HCT116 (cell line): ENCODE measurements around the gene GALK2. TPM values are rescaled to one million over a fixed set of nuclear protein-coding genes. Genes with fewer than 3 reads are reported as not detected.

ENCODE experiments used
- ATAC-seq: fragments of 200-7000 bp; cut with Tn5 transposase; 2 replicates; pipeline ENCODE4 v1.9.1; 2020; ENCODE audit warnings: mild to moderate bottlenecking, moderate library complexity
- BruUV-seq: library from RNA; stranded (reverse); fragments of 400-500 nt; replicated peaks from 2 replicates; lab custom pipeline; 2021; lab: Mats Ljungman, UMichigan
- CTCF ChIA-PET: fragments of 300-600 bp; sonication (Branson Sonifier 250); formaldehyde crosslinking; loops from one replicate; lab custom pipeline; 2021; ENCODE audit warnings: antibody characterized with exemption; lab: Charles Lee
- POLR2A ChIA-PET: fragments of 300-600, 350-600 bp; sonication (Branson Sonifier 250); formaldehyde crosslinking; loops from one replicate; lab custom pipeline; 2021; ENCODE audit warnings: antibody characterized with exemption; lab: Charles Lee
- RAD21 ChIA-PET, 2 experiments: fragments of 300-600 bp; sonication (Branson Sonifier 250); formaldehyde crosslinking; loops; one replicate each; lab custom pipeline; 2023; ENCODE audit warnings: low total read pairs in 2 of 2; ENCODE audit not compliant: uncharacterized antibody in 2 of 2, unreplicated experiment in 2 of 2, low non-redundant PET in 1 of 2; lab: Charles Lee
- DNase-seq: peaks from one replicate; pipeline ENCODE4 v3.0.0-alpha.2; 2010; ENCODE audit warnings: low read depth, low spot score
- H2AFZ ChIP-seq: fragments of 200-600 bp; shearing (Covaris generic), sonication (generic); 2 replicates; pipeline ENCODE4 v1.6.1; 2017; ENCODE audit warnings: low read depth, mixed run types, mixed read lengths, antibody characterized with exemption, low read length; ENCODE audit not compliant: poor library complexity, severe bottlenecking
- H3K27ac ChIP-seq: 2 replicates; pipeline ENCODE4 v1.5.1; 2012; ENCODE audit warnings: low read depth, low read length
- H3K27me3 ChIP-seq: fragments of 200-600 bp; sonication (generic); 2 replicates; pipeline ENCODE4 v1.6.1; 2016; ENCODE audit warnings: mixed run types, low read length, mixed read lengths; ENCODE audit not compliant: insufficient read depth
- H3K36me3 ChIP-seq, 2 experiments: fragments of 200-500 bp in 1 of 2; fragments of 200-600 bp in 1 of 2; sonication (Bioruptor generic) in 1 of 2; sonication (generic) in 1 of 2; 2 replicates each; pipeline versions ENCODE4 v1.5.1 to v1.6.1; 2014 to 2016; ENCODE audit warnings: low read length in 2 of 2, inconsistent platforms in 1 of 2, mixed read lengths in 1 of 2, mixed run types in 1 of 2; ENCODE audit not compliant: insufficient read depth in 2 of 2, control insufficient read depth in 1 of 2
- H3K4me1 ChIP-seq, 2 experiments: fragments of 200-600 bp in 1 of 2; sonication (generic) in 1 of 2; 2 replicates each; pipeline versions ENCODE4 v1.5.1 to v1.6.1; 2012 to 2017; ENCODE audit warnings: low read length in 2 of 2, inconsistent platforms in 1 of 2, mild to moderate bottlenecking in 1 of 2, mixed read lengths in 1 of 2, mixed run types in 1 of 2, moderate library complexity in 1 of 2; ENCODE audit not compliant: insufficient read depth in 2 of 2, control insufficient read depth in 1 of 2
- H3K4me2 ChIP-seq: fragments of 200-600 bp; sonication (generic); 2 replicates; pipeline ENCODE4 v1.6.1; 2017; ENCODE audit warnings: mixed run types, low read length, mixed read lengths
- H3K4me3 ChIP-seq, 2 experiments: fragments of 200-600 bp in 1 of 2; sonication (generic) in 1 of 2; replicated peaks in 1 of 2; 2 replicates each; pipeline ENCODE4 v1.5.1; 2011 to 2016; ENCODE audit warnings: low read length in 2 of 2, control low read depth in 1 of 2, low read depth in 1 of 2, mild to moderate bottlenecking in 1 of 2, mixed read lengths in 1 of 2, mixed run types in 1 of 2
- H3K79me2 ChIP-seq: fragments of 200-600 bp; sonication (generic); 2 replicates; pipeline ENCODE4 v1.6.1; 2017; ENCODE audit warnings: mild to moderate bottlenecking, mixed run types, low read length, moderate library complexity, mixed read lengths; ENCODE audit not compliant: insufficient read depth
- H3K9ac ChIP-seq: fragments of 200-600 bp; sonication (generic); 2 replicates; pipeline ENCODE4 v1.6.1; 2016; ENCODE audit warnings: low read length, mixed read lengths
- H3K9me2 ChIP-seq: fragments of 200-600 bp; sonication (generic), shearing (Covaris generic); 2 replicates; pipeline ENCODE4 v1.6.1; 2017; ENCODE audit warnings: mixed run types, mild to moderate bottlenecking, moderate library complexity; ENCODE audit not compliant: insufficient read depth
- H3K9me3 ChIP-seq, 2 experiments: fragments of 200-500 bp in 1 of 2; fragments of 200-600 bp in 1 of 2; sonication (Bioruptor generic) in 1 of 2; sonication (generic) in 1 of 2; 2 replicates each; pipeline ENCODE4 v1.6.1; 2014 to 2017; ENCODE audit warnings: low read length in 2 of 2, mixed read lengths in 2 of 2, inconsistent platforms in 1 of 2, low read depth in 1 of 2, mild to moderate bottlenecking in 1 of 2, mixed run types in 1 of 2, moderate library complexity in 1 of 2; ENCODE audit not compliant: control insufficient read depth in 1 of 2, insufficient read depth in 1 of 2
- H4K20me1 ChIP-seq: fragments of 200-600 bp; sonication (generic), shearing (Covaris generic); 2 replicates; pipeline ENCODE4 v1.6.1; 2017; ENCODE audit warnings: mixed run types, mild to moderate bottlenecking, moderate library complexity; ENCODE audit not compliant: insufficient read depth
- CEBPB ChIP-seq: IDR thresholded peaks from 2 replicates; pipeline ENCODE4 v1.6.1; 2012; ENCODE audit warnings: low read depth
- EGR1 ChIP-seq: IDR thresholded peaks from 2 replicates; pipeline ENCODE4 v1.6.1; 2012; ENCODE audit warnings: low read depth
- ELF1 ChIP-seq: IDR thresholded peaks from 2 replicates; pipeline ENCODE4 v1.6.1; 2012; ENCODE audit warnings: low read depth, borderline replicate concordance
- EZH2 ChIP-seq: fragments of 200-600 bp; sonication (generic); IDR thresholded peaks from 2 replicates; pipeline ENCODE4 v1.6.1; 2017; ENCODE audit warnings: antibody characterized with exemption, mixed run types
- EZH2phosphoT487 ChIP-seq: fragments of 200-600 bp; IDR thresholded peaks from 2 replicates; pipeline ENCODE4 v1.6.1; 2018; ENCODE audit warnings: antibody characterized with exemption, borderline replicate concordance
- FOSL1 ChIP-seq: IDR thresholded peaks from 2 replicates; pipeline ENCODE4 v1.6.1; 2012; ENCODE audit warnings: low read depth
- JUND ChIP-seq: IDR thresholded peaks from 2 replicates; pipeline ENCODE4 v1.6.1; 2012
- POLR2A ChIP-seq: IDR thresholded peaks from 2 replicates; pipeline ENCODE4 v1.7.0; 2011; ENCODE audit warnings: borderline replicate concordance; ENCODE audit not compliant: insufficient read depth, insufficient read length; ENCODE audit errors: extremely low read depth
- POLR2AphosphoS5 ChIP-seq: IDR thresholded peaks from 2 replicates; pipeline ENCODE4 v1.6.1; 2011; ENCODE audit warnings: mild to moderate bottlenecking, low read depth, low read length, moderate library complexity
- RAD21 ChIP-seq: IDR thresholded peaks from 2 replicates; pipeline ENCODE4 v1.6.1; 2012; ENCODE audit warnings: low read depth, mild to moderate bottlenecking
- SP1 ChIP-seq: IDR thresholded peaks from 2 replicates; pipeline ENCODE4 v1.6.1; 2012; ENCODE audit warnings: low read depth
- TCF7L2 ChIP-seq: IDR thresholded peaks from 2 replicates; pipeline ENCODE4 v1.7.0; 2011; ENCODE audit warnings: borderline replicate concordance, inconsistent platforms; ENCODE audit not compliant: insufficient read depth, insufficient read length; ENCODE audit errors: extremely low read depth
- YY1 ChIP-seq: IDR thresholded peaks from 2 replicates; pipeline ENCODE4 v1.6.1; 2011; ENCODE audit warnings: low read length, low read depth, moderate library complexity, mild to moderate bottlenecking; ENCODE audit not compliant: insufficient replicate concordance; ENCODE audit errors: extremely low read depth
- ZFX ChIP-seq: fragments of 450-650 bp; IDR thresholded peaks from 2 replicates; pipeline ENCODE4 v1.6.1; 2017
- ZNF274 ChIP-seq: fragments of 200-500 bp; sonication (Bioruptor generic); IDR thresholded peaks from 2 replicates; pipeline ENCODE4 v1.6.1; 2014; ENCODE audit warnings: mild to moderate bottlenecking, low read depth, low read length, inconsistent platforms
- intact Hi-C: fragments of 100-400 bp; cut with micrococcal nuclease; formaldehyde crosslinking; loops from 2 replicates; pipeline ENCODE4 v1.10.0; 2022
- total RNA-seq: library from RNA; stranded (reverse); gene quantifications from one replicate; pipeline ENCODE4 v1.2.1, GENCODE V29; 2021; ENCODE audit not compliant: unreplicated experiment
- TF ChIP-seq, protein P1 (sequence below): IDR thresholded peaks from 2 replicates; pipeline ENCODE4 v1.6.1; 2011; ENCODE audit warnings: mild to moderate bottlenecking, low read length, moderate library complexity; ENCODE audit not compliant: insufficient replicate concordance; ENCODE audit errors: extremely low read depth
- TF ChIP-seq, protein P2 (sequence below), 3 experiments: fragments of 200-600 bp in 1 of 3; sonication (generic) in 1 of 3; IDR thresholded peaks in 2 of 3; conservative IDR thresholded peaks in 1 of 3; 2 replicates each; pipeline ENCODE4 v1.5.1; 2012 to 2017; ENCODE audit warnings: low read depth in 2 of 3, low read length in 2 of 3, antibody characterized with exemption in 1 of 3, borderline replicate concordance in 1 of 3, control low read depth in 1 of 3, mild to moderate bottlenecking in 1 of 3, mixed read lengths in 1 of 3, mixed run types in 1 of 3, moderate library complexity in 1 of 3; ENCODE audit not compliant: insufficient read depth in 1 of 3
- TF ChIP-seq, protein P3 (sequence below): IDR thresholded peaks from 2 replicates; pipeline ENCODE4 v1.6.1; 2012
- TF ChIP-seq, protein P4 (sequence below): IDR thresholded peaks from 2 replicates; pipeline ENCODE4 v1.6.1; 2012; ENCODE audit warnings: low read depth
- TF ChIP-seq, protein P5 (sequence below): IDR thresholded peaks from 2 replicates; pipeline ENCODE4 v1.6.1; 2012

GALK2 gene
- total RNA-seq, 1 experiment from 2014 or later, result 18.7 TPM

DNA sequence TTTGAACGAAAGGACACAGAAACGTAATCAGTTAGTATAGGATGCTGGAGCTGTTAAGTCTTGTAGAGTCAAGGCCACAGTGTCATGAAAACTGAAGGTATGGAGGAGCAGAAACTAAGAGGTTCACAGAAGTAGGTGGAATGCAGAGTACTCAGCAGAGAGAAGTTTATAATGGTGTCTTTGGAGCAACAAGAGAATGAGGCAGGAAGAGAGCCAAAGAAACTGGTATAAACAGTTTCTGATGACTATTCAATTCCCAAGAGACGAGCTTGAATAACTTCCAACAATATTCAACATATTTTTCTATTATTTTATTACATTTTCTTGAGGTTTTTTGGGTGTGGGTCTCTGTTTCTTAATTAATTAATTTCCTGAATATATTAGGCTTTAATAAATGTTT lies 29.6 kb downstream of the GALK2 start:
- no peak overlapping the region for H3K4me3 ChIP-seq
- ATAC-seq, result no peak

More for the DNA sequence above, 29.6 kb downstream of the GALK2 start:
- TF ChIP-seq, protein P1, sequence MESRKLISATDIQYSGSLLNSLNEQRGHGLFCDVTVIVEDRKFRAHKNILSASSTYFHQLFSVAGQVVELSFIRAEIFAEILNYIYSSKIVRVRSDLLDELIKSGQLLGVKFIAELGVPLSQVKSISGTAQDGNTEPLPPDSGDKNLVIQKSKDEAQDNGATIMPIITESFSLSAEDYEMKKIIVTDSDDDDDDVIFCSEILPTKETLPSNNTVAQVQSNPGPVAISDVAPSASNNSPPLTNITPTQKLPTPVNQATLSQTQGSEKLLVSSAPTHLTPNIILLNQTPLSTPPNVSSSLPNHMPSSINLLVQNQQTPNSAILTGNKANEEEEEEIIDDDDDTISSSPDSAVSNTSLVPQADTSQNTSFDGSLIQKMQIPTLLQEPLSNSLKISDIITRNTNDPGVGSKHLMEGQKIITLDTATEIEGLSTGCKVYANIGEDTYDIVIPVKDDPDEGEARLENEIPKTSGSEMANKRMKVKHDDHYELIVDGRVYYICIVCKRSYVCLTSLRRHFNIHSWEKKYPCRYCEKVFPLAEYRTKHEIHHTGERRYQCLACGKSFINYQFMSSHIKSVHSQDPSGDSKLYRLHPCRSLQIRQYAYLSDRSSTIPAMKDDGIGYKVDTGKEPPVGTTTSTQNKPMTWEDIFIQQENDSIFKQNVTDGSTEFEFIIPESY, result no peak
- TF ChIP-seq POLR2A (no peak), RAD21 (no peak), FOSL1 (no peak), YY1 (no peak), CEBPB (no peak), ZFX (no peak), ELF1 (no peak), SP1 (no peak), EZH2 (no peak), EGR1 (no peak), JUND (no peak), EZH2phosphoT487 (no peak), ZNF274 (no peak), TCF7L2 (no peak), POLR2AphosphoS5 (no peak)
- TF ChIP-seq, protein P2, sequence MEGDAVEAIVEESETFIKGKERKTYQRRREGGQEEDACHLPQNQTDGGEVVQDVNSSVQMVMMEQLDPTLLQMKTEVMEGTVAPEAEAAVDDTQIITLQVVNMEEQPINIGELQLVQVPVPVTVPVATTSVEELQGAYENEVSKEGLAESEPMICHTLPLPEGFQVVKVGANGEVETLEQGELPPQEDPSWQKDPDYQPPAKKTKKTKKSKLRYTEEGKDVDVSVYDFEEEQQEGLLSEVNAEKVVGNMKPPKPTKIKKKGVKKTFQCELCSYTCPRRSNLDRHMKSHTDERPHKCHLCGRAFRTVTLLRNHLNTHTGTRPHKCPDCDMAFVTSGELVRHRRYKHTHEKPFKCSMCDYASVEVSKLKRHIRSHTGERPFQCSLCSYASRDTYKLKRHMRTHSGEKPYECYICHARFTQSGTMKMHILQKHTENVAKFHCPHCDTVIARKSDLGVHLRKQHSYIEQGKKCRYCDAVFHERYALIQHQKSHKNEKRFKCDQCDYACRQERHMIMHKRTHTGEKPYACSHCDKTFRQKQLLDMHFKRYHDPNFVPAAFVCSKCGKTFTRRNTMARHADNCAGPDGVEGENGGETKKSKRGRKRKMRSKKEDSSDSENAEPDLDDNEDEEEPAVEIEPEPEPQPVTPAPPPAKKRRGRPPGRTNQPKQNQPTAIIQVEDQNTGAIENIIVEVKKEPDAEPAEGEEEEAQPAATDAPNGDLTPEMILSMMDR (IDR thresholded peaks at IDR 0.05 in 2 of 3, conservative IDR thresholded peaks at IDR 0.05 in 1 of 3; ENCODE audit: borderline replicate concordance in 1 of 3, insufficient read depth in 1 of 3, low read depth in 2 of 3, low read length in 2 of 3), result no peak
- TF ChIP-seq, protein P3, sequence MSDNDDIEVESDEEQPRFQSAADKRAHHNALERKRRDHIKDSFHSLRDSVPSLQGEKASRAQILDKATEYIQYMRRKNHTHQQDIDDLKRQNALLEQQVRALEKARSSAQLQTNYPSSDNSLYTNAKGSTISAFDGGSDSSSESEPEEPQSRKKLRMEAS, result no peak
- TF ChIP-seq, protein P4, sequence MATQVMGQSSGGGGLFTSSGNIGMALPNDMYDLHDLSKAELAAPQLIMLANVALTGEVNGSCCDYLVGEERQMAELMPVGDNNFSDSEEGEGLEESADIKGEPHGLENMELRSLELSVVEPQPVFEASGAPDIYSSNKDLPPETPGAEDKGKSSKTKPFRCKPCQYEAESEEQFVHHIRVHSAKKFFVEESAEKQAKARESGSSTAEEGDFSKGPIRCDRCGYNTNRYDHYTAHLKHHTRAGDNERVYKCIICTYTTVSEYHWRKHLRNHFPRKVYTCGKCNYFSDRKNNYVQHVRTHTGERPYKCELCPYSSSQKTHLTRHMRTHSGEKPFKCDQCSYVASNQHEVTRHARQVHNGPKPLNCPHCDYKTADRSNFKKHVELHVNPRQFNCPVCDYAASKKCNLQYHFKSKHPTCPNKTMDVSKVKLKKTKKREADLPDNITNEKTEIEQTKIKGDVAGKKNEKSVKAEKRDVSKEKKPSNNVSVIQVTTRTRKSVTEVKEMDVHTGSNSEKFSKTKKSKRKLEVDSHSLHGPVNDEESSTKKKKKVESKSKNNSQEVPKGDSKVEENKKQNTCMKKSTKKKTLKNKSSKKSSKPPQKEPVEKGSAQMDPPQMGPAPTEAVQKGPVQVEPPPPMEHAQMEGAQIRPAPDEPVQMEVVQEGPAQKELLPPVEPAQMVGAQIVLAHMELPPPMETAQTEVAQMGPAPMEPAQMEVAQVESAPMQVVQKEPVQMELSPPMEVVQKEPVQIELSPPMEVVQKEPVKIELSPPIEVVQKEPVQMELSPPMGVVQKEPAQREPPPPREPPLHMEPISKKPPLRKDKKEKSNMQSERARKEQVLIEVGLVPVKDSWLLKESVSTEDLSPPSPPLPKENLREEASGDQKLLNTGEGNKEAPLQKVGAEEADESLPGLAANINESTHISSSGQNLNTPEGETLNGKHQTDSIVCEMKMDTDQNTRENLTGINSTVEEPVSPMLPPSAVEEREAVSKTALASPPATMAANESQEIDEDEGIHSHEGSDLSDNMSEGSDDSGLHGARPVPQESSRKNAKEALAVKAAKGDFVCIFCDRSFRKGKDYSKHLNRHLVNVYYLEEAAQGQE, result no peak
- TF ChIP-seq, protein P5, sequence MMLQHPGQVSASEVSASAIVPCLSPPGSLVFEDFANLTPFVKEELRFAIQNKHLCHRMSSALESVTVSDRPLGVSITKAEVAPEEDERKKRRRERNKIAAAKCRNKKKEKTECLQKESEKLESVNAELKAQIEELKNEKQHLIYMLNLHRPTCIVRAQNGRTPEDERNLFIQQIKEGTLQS, result no peak
- Histone ChIP-seq H3K9me2 (no peaks in the 10 kb centered on the region), H3K9me3 (no peaks in the 10 kb centered on the region), H3K4me1 (no peaks in the 10 kb centered on the region), H3K4me2 (no peak overlapping the region), H4K20me1 (no peaks in the 10 kb centered on the region), H3K79me2 (no peaks in the 10 kb centered on the region), H3K27ac (no peak overlapping the region), H3K9ac (no peak overlapping the region), H3K27me3 (no peaks in the 10 kb centered on the region), H2AFZ (no peak overlapping the region), H3K36me3 (no peaks in the 10 kb centered on the region)
- ChIA-PET CTCF (no interaction called here), RAD21 (no interaction called here), POLR2A (no interaction called here)
- intact Hi-C loops, result no loop called here
- BruUV-seq, result no TSS peak
- DNase-seq, result no peak
